ENCODE measurements around the gene HAUS3. TPM values are rescaled to one million over a fixed set of nuclear protein-coding genes. Genes with fewer than 3 reads are reported as not detected.

The HAUS3 gene
- total and polyA plus RNA-seq, 2 experiments from 2014 or later: 13.8 to 14.9 TPM

DNA sequence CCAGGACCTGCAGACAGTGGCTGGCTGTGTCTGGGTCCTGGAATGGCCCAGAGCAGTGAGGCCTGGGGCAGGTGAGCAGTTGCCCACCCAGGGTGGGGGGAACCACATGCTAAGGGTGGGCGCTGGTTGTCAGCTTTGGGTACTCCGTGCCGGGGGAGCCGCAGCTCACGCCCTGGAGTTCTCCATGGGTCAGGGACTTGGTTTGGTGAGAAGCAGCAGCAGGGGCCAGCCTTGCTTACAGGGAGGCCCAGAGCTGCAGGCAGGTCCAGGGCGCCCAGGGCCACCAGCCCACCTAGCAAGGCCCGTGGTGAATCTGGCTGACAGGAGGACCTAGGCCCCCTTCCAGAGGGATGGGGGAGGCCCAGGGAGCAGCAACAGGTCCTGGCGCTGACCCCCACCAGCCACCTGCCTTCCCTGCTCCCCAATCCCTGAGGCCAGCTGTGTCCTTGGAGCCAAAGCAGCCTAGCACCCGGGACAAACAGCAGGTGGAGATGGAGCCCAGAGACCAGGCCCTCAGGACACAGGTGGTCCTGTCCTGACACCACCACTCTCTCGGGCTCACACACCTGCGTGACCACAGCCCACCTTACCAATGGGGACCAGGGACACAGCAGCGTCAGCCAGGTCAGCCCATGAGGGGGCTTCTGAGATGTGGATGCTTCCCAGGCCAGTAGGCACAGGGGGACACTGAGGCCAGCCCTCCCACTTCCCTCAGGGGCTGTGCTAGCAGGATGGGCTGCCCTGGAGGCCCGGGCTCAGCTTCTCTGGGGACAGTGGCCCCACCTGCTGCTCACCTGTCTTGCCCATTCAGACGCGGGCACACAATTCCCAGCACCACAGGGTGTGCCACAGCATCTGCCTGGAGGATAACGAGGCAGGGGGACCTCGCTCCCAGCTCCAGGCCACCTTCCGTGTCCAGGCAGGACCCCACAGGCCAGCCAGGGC is 16.4 kb upstream of the HAUS3 start:
- Histone ChIP-seq H3K27me3 (replicated peaks; ENCODE audit: insufficient read depth) (no peaks in the 10 kb centered on the region), H3K4me1 (ENCODE audit: insufficient read depth) (0 out of 2 replicates have a peak, but pooled peaks cover 8% of the 10 kb centered on the region), H3K36me3 (ENCODE audit: low read depth) (peaks cover 4% of the 10 kb centered on the region; the same call in 1 of the 2 replicates), H3K9me2 (ENCODE audit: insufficient read depth) (no peaks in the 10 kb centered on the region), H3K27ac (no peak overlapping the region), H4K20me1 (ENCODE audit: insufficient read depth) (no peaks in the 10 kb centered on the region; the same call in 1 of the 2 replicates), H2AFZ (no peak overlapping the region), H3K4me2 (ENCODE audit: unreplicated experiment) (no peak overlapping the region), H3K79me2 (ENCODE audit: insufficient read depth) (peaks cover 74% of the 10 kb centered on the region), H3K9me3 (ENCODE audit: low read depth) (no peaks in the 10 kb centered on the region), H3K4me3 (no peak overlapping the region), H3K9ac (no peak overlapping the region), H3F3A (ENCODE audit: insufficient read depth) (no peaks in the 10 kb centered on the region)
- no peak for TF ChIP-seq EZH2 (IDR thresholded peaks at IDR 0.05; ENCODE audit: insufficient read depth, poor library complexity, severe bottlenecking)
- TF ChIP-seq EZH2phosphoT487 (IDR thresholded peaks at IDR 0.05; ENCODE audit: insufficient read depth, low read depth): no peak
- WGBS, 2 experiments (ENCODE audit: low coverage in 1 of 2, low lambda C conversion rate in 2 of 2, missing lambda C conversion rate in 2 of 2): 76 to 85% methylated on average over 13 to 17 of the region's 18 CpGs
- in situ Hi-C loops (cut with MboI): no loop called here
- no peak for DNase-seq

DNA sequence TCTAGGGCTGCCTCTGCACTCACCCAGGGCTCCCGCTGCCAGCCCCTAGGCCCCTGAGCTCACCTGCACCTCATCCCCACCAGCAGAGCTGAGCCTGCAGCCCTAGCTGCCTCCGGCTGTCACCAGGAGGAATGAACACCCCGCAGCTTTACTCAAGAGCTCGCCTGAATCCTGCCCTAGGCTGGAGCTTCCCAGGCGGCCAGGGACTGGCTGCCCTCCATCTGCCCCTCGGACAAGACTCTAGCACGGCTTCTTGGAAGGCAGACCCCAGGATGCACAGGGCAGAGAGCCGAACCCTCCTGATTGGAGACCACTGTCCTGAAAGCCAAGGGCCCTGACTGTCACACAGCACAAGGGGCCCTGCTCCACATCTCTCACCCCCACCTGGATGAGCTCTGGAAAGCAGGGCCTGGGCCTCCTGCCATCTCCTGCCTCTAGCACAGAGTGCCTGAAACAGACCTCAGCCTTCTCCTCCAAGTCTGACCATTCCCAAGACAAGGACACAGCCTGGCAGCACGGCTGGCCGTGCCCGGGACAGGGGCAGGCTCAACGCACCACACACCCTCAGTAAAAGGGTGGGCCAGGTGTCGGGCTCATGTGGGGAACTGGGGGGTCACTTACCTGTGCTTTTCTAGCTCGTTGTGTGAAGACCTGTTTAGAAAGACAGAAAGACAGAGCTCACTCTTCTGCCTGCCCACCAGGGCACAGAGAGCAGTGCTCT is 15.6 kb upstream of the HAUS3 start:
- Histone ChIP-seq H3K27ac (no peak overlapping the region), H3K27me3 (replicated peaks; ENCODE audit: insufficient read depth) (no peaks in the 10 kb centered on the region), H3K4me1 (ENCODE audit: insufficient read depth) (0 out of 2 replicates have a peak, but pooled peaks cover 8% of the 10 kb centered on the region), H3K4me2 (ENCODE audit: unreplicated experiment) (no peak overlapping the region), H3F3A (ENCODE audit: insufficient read depth) (no peaks in the 10 kb centered on the region), H3K9ac (no peak overlapping the region), H3K79me2 (ENCODE audit: insufficient read depth) (peaks cover 79% of the 10 kb centered on the region), H3K9me2 (ENCODE audit: insufficient read depth) (no peaks in the 10 kb centered on the region), H2AFZ (no peak overlapping the region), H3K36me3 (ENCODE audit: low read depth) (peaks cover 4% of the 10 kb centered on the region; the same call in 1 of the 2 replicates), H3K4me3 (no peak overlapping the region), H3K9me3 (ENCODE audit: low read depth) (no peaks in the 10 kb centered on the region), H4K20me1 (ENCODE audit: insufficient read depth) (no peaks in the 10 kb centered on the region; the same call in 1 of the 2 replicates)
- 73 to 79% methylated on average over 14 of the region's 14 CpGs for whole genome bisulfite sequencing, 2 experiments (ENCODE audit: low coverage in 1 of 2, low lambda C conversion rate in 2 of 2, missing lambda C conversion rate in 2 of 2)
- DNase-seq: no peak
- TF ChIP-seq EZH2 (IDR thresholded peaks at IDR 0.05; ENCODE audit: insufficient read depth, poor library complexity, severe bottlenecking) (no peak), EZH2phosphoT487 (IDR thresholded peaks at IDR 0.05; ENCODE audit: insufficient read depth, low read depth) (no peak)
- in situ Hi-C loops (cut with MboI): no loop called here

DNA sequence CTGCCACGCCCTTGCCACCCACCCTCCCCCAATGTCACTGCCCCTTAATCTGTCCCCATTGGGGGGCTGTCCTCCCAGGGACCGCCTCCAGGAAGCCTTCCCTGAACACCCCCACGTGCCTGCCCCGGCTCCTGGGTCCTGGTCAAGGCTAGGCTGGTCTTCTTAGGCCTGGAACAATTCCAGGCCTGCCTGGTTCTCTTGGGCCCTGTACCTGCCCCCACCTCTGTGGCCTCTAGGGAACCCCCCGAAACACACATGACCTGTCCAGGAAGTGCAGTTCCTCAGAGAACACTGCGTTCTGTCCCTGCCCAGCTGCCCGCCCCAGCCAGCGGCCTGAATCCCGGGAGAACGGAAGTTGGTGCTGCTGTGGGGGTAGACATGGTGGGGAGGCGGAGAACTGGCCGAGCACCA is 14.9 kb upstream of the HAUS3 start:
- Histone ChIP-seq H3K4me1 (ENCODE audit: insufficient read depth) (0 out of 2 replicates have a peak, but pooled peaks cover 8% of the 10 kb centered on the region), H3K9me2 (ENCODE audit: insufficient read depth) (no peaks in the 10 kb centered on the region), H3K9ac (no peak overlapping the region), H3K4me2 (ENCODE audit: unreplicated experiment) (no peak overlapping the region), H3F3A (ENCODE audit: insufficient read depth) (no peaks in the 10 kb centered on the region), H3K27ac (no peak overlapping the region), H3K79me2 (ENCODE audit: insufficient read depth) (peaks cover 79% of the 10 kb centered on the region), H3K4me3 (no peak overlapping the region), H3K9me3 (ENCODE audit: low read depth) (no peaks in the 10 kb centered on the region), H3K36me3 (ENCODE audit: low read depth) (peaks cover 4% of the 10 kb centered on the region; the same call in 1 of the 2 replicates), H3K27me3 (replicated peaks; ENCODE audit: insufficient read depth) (no peaks in the 10 kb centered on the region), H4K20me1 (ENCODE audit: insufficient read depth) (no peaks in the 10 kb centered on the region; the same call in 1 of the 2 replicates), H2AFZ (no peak overlapping the region)
- in situ Hi-C loops (cut with MboI): no loop called here
- no peak for TF ChIP-seq EZH2phosphoT487 (IDR thresholded peaks at IDR 0.05; ENCODE audit: insufficient read depth, low read depth)
- no peak for TF ChIP-seq EZH2 (IDR thresholded peaks at IDR 0.05; ENCODE audit: insufficient read depth, poor library complexity, severe bottlenecking)
- 70 to 72% methylated on average over 11 to 12 of the region's 12 CpGs for WGBS, 2 experiments (ENCODE audit: low coverage in 1 of 2, low lambda C conversion rate in 2 of 2, missing lambda C conversion rate in 2 of 2)
- DNase-seq: no peak

DNA sequence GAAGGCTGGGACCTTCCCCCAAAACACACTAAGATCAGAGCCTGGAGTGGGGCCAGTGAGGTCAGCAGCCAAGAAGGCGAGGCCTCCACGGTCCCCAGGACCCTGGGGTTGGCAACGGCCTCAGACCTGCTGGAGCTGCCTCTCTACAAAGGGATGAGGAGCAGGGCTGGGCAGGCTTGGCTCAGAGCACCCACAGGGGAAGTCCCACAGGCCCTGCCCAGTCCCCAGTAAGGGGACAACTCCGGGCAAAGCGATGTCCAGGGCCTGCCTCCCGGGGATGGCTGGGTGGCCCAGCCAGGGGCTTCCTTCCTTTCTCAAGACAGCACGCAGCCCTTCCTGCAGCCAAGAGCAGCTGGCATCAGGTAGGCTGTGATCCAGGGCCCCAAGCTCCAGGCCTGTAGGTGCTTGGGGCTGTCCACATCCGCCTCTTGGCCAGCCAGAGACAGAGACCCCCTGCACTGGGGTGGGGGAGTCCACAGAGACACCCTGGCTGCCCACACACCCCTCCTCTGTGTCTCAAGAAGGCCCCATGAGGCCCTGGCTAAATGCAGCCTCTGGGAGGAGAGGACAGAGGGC is 14.3 kb upstream of the HAUS3 start:
- H3F3A ChIP-seq (ENCODE audit: insufficient read depth): no peaks in the 10 kb centered on the region
- H3K36me3 ChIP-seq (ENCODE audit: low read depth): peaks cover 4% of the 10 kb centered on the region; the same call in 1 of the 2 replicates
- H3K4me3 ChIP-seq: no peak overlapping the region
- no peak overlapping the region for H2AFZ ChIP-seq
- TF ChIP-seq EZH2phosphoT487 (IDR thresholded peaks at IDR 0.05; ENCODE audit: insufficient read depth, low read depth): no peak
- no peak for TF ChIP-seq EZH2 (IDR thresholded peaks at IDR 0.05; ENCODE audit: insufficient read depth, poor library complexity, severe bottlenecking)
- no peak overlapping the region for H3K4me2 ChIP-seq (ENCODE audit: unreplicated experiment)
- H3K4me1 ChIP-seq (ENCODE audit: insufficient read depth): 0 out of 2 replicates have a peak, but pooled peaks cover 8% of the 10 kb centered on the region
- WGBS, 2 experiments (ENCODE audit: low coverage in 1 of 2, low lambda C conversion rate in 2 of 2, missing lambda C conversion rate in 2 of 2): 53 to 57% methylated on average over 8 of the region's 8 CpGs
- no peaks in the 10 kb centered on the region for H3K9me3 ChIP-seq (ENCODE audit: low read depth)
- no peak overlapping the region for H3K9ac ChIP-seq
- in situ Hi-C loops (cut with MboI): no loop called here
- no peak overlapping the region for H3K27ac ChIP-seq
- H3K79me2 ChIP-seq (ENCODE audit: insufficient read depth): peaks cover 78% of the 10 kb centered on the region
- no peaks in the 10 kb centered on the region; the same call in 1 of the 2 replicates for H4K20me1 ChIP-seq (ENCODE audit: insufficient read depth)
- H3K9me2 ChIP-seq (ENCODE audit: insufficient read depth): no peaks in the 10 kb centered on the region
- no peaks in the 10 kb centered on the region for H3K27me3 ChIP-seq (replicated peaks; ENCODE audit: insufficient read depth)
- DNase-seq: no peak

Measured in GM23248 (cell line).